Activated naive CD4-positive, alpha-beta T cell treated with Interleukin-2 at 50 U/mL for 16 hours (primary cell): ENCODE measurements around the gene TPSG1.

Experiments
- DNase-seq: peaks from one replicate; pipeline ENCODE4 v3.0.0-alpha.2; 2020

The TPSG1 gene

GRCh38 chr16:1174477-1175357 lies 50.4 kb downstream of the TPSG1 start:
- DNase-seq: no peak

GRCh38 chr16:1173788-1174451 lies 51.1 kb downstream of the TPSG1 start:
- DNase-seq: no peak

GRCh38 chr16:1172651-1173050 lies 52.4 kb downstream of the TPSG1 start:
- no peak for DNase-seq

- no peak for DNase-seq
Observed at GRCh38 chr16:1171854-1172428, 53.1 kb downstream of the TPSG1 start.
